NT2/D1 (cell line): ENCODE results near the gene KIF18A.

ENCODE experiments used
- SUZ12 ChIP-seq: IDR thresholded peaks from 2 replicates; pipeline ENCODE4 v1.6.1; 2011; ENCODE audit not compliant: insufficient read length, insufficient read depth; ENCODE audit errors: extremely low read depth
- YY1 ChIP-seq: IDR thresholded peaks from 2 replicates; pipeline ENCODE4 v1.6.1; 2011; ENCODE audit not compliant: insufficient read length, insufficient read depth
- ZNF274 ChIP-seq: IDR thresholded peaks from 2 replicates; pipeline ENCODE4 v1.6.1; 2011; ENCODE audit warnings: mild to moderate bottlenecking, low read depth, low read length

- TF ChIP-seq ZNF274, result no peak
- TF ChIP-seq YY1, result no peak
- TF ChIP-seq SUZ12, result no peak
These were observed 45.6 kb upstream of the KIF18A start for GRCh38 chr11:28153586-28153985.
